ENCODE data around the gene AMBRA1. TPM values are rescaled to one million over a fixed set of nuclear protein-coding genes. Genes with fewer than 3 reads are reported as not detected.

AMBRA1 gene
- total RNA-seq, 4 donors from 2014 or later = 36.0 to 59.2 (median 51.9) TPM

DNA sequence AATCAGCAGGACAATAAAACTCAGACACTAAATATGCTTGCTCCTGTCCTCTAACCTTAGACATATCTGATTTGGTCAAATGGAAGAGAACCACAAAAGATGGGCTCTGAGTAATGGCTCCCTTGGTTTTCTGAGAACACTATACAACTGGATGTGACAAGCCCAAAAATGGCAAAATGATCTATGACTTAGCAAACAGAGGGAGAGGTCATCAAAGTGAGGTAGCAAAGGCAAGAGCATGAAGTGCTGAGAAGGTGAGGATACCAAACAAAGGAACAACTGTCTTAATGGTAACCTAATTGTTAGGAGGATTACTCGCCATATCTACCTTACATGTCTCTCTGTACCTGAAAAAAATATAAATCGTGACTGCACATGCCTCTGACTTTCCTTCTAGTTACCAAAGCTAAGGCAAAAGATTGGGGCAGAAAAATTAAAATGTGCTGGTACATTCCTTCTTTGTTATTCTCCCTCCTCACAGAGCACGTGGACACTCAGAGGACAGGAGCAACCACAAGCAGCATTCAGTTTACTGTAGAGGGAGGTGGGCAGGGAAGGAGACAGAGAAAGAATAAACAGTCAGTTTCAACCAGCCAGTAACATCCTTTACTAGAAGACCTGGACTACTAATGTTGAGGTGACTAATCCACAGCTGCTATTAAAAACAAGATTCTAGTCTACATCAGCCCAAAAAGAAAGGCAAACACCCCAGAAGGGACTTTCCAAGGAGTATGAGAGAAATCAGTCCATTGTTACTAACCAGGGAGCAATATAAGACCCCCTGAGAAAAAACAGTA, 88.8 kb downstream of the AMBRA1 start:
- H3K36me3 ChIP-seq = peaks cover 9% of the 10 kb centered on the region in 2 donors
- no peak overlapping the region for H3K4me3 ChIP-seq (replicated peaks in 1 of 3)
- intact Hi-C loops (cut with DNase I) = no loop called here
- WGBS, 2 donors = 73 to 90% methylated on average over 3 of the region's 3 CpGs
- H3K27ac ChIP-seq = no peak overlapping the region
- no peaks in the 10 kb centered on the region for H3K9me3 ChIP-seq
- H3K4me1 ChIP-seq = no peaks in the 10 kb centered on the region
- TF ChIP-seq, protein P1, sequence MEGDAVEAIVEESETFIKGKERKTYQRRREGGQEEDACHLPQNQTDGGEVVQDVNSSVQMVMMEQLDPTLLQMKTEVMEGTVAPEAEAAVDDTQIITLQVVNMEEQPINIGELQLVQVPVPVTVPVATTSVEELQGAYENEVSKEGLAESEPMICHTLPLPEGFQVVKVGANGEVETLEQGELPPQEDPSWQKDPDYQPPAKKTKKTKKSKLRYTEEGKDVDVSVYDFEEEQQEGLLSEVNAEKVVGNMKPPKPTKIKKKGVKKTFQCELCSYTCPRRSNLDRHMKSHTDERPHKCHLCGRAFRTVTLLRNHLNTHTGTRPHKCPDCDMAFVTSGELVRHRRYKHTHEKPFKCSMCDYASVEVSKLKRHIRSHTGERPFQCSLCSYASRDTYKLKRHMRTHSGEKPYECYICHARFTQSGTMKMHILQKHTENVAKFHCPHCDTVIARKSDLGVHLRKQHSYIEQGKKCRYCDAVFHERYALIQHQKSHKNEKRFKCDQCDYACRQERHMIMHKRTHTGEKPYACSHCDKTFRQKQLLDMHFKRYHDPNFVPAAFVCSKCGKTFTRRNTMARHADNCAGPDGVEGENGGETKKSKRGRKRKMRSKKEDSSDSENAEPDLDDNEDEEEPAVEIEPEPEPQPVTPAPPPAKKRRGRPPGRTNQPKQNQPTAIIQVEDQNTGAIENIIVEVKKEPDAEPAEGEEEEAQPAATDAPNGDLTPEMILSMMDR (IDR thresholded peaks at IDR 0.05) = no peak
- no peak for TF ChIP-seq POLR2A (IDR thresholded peaks at IDR 0.05)
- H3K27me3 ChIP-seq = no peaks in the 10 kb centered on the region
- DNase-seq = no peak

DNA sequence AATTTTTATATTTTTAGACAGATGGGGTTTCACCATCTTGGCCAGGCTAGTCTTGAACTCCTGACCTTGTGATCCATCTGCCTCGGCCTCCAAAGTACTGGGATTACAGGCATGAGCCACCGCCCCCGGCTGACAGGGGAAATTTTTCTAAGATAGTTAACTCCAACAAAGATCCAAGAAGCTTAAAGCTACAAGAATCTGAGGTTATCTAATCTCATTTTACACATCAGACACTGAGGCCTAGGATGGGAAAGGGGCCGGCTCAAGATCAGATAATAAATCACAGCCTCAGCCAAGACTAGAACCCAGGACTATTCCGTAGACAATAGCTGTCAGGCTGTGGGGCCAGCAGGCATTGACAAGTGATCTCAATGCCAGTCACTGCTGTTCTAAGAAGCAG, 94.0 kb downstream of the AMBRA1 start:
- Histone ChIP-seq H3K4me3 (replicated peaks in 1 of 3) (no peak overlapping the region), H3K27me3 (no peaks in the 10 kb centered on the region), H3K36me3 (peaks cover 0 to 6% of the 10 kb centered on the region in 2 donors), H3K4me1 (no peaks in the 10 kb centered on the region), H3K27ac (no peak overlapping the region), H3K9me3 (no peaks in the 10 kb centered on the region)
- intact Hi-C loops (cut with DNase I) = no loop called here
- 98% methylated on average over 5 of the region's 5 CpGs for WGBS, 2 donors
- no peak for TF ChIP-seq POLR2A (IDR thresholded peaks at IDR 0.05)
- TF ChIP-seq, protein P1 (IDR thresholded peaks at IDR 0.05) = no peak
- no peak for DNase-seq

DNA sequence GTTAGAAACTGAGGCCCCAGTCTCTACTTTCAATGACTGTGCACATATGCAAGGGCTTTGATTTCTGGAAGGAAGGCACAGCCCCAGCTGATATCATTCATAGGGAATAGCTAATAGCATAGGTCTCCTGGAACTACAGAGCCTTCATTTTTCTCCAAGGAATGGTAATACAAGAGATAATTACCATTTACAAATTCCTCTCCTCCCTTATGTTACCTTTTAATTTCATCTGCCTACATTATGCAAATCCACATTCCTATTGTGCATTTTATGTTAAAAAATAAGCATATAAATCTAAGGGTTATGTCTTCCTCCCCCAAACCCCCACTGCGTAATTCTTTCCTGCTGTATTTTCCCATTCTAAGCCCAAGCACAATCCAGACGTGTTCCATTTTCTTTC, 94.9 kb downstream of the AMBRA1 start:
- 98 to 99% methylated on average over 2 of the region's 2 CpGs for WGBS, 2 donors
- Histone ChIP-seq H3K9me3 (no peaks in the 10 kb centered on the region), H3K36me3 (no peaks in the 10 kb centered on the region), H3K27me3 (no peaks in the 10 kb centered on the region), H3K27ac (no peak overlapping the region), H3K4me1 (no peaks in the 10 kb centered on the region), H3K4me3 (replicated peaks in 1 of 3) (no peak overlapping the region)
- no peak for DNase-seq
- TF ChIP-seq, protein P1 (IDR thresholded peaks at IDR 0.05) = no peak
- TF ChIP-seq POLR2A (IDR thresholded peaks at IDR 0.05) = no peak
- intact Hi-C loops (cut with DNase I) = no loop called here

DNA sequence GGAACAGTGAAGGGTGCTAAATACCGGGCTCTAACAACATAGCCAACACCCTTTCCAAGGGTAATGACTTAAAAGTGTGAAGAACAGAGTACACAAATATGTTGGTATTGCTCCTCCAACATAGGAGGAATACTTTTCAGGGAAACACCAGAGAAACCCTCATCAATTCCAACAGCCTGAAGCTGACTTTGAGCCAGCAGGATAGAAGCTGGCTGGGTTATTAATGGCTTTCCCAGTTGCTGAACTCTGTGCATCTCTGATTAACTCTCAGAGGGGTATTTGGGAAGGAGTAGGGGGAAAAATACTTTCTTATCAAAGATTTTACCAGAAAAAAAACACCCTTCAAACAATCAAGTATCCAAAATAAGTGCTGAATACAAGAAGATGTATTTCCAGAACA, 95.6 kb downstream of the AMBRA1 start:
- WGBS, 2 donors = 81 to 82% methylated on average over 1 of the region's 1 CpG
- no peaks in the 10 kb centered on the region for H3K36me3 ChIP-seq
- intact Hi-C loops (cut with DNase I) = no loop called here
- no peaks in the 10 kb centered on the region for H3K9me3 ChIP-seq
- H3K27ac ChIP-seq = no peak overlapping the region
- no peak overlapping the region for H3K4me3 ChIP-seq (replicated peaks in 1 of 3)
- no peaks in the 10 kb centered on the region for H3K27me3 ChIP-seq
- TF ChIP-seq POLR2A (IDR thresholded peaks at IDR 0.05) = no peak
- TF ChIP-seq, protein P1 (IDR thresholded peaks at IDR 0.05) = no peak
- DNase-seq = no peak
- H3K4me1 ChIP-seq = no peaks in the 10 kb centered on the region

DNA sequence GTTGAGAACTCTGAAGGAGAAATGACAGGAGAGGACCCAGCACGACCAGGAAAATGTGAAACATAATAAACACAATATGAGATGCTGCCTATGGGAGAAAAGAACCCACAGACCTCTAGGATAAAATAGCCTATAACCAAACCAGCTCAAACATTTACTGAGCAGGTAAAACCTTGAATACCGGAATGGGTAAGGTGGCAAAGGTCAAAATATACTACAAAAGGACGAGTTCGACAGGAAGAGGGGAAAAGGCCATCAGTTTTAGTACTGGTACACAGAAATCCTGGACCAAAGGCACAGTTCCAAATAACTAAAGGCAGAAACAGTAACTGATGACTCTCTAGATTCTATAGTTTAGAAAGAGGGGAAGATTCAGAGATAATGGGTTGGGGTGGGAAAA, 96.3 kb downstream of the AMBRA1 start:
- Histone ChIP-seq H3K27me3 (no peaks in the 10 kb centered on the region), H3K9me3 (no peaks in the 10 kb centered on the region), H3K36me3 (no peaks in the 10 kb centered on the region), H3K4me1 (no peaks in the 10 kb centered on the region), H3K27ac (no peak overlapping the region), H3K4me3 (replicated peaks in 1 of 3) (no peak overlapping the region)
- TF ChIP-seq, protein P1 (IDR thresholded peaks at IDR 0.05) = no peak
- TF ChIP-seq POLR2A (IDR thresholded peaks at IDR 0.05) = no peak
- 82 to 84% methylated on average over 4 of the region's 4 CpGs for WGBS, 2 donors
- DNase-seq = no peak
- intact Hi-C loops (cut with DNase I) = no loop called here
